IMR-90 (cell line): ENCODE measurements around the gene DNASE2. TPM values are rescaled to one million over a fixed set of nuclear protein-coding genes. Genes with fewer than 3 reads are reported as not detected.

Source experiments
- ATAC-seq: fragments of 200-7000 bp; cut with Tn5 transposase; 2 replicates; pipeline ENCODE4 v1.9.1; 2020; ENCODE audit warnings: low read depth, mild to moderate bottlenecking, moderate library complexity
- BruUV-seq: library from RNA; stranded (reverse); fragments of 400-500 nt; replicated peaks from 2 replicates; lab custom pipeline; 2021; lab: Mats Ljungman, UMichigan
- CTCF ChIA-PET: fragments of 300-600 bp; formaldehyde crosslinking; extraction: SDS; loops from one replicate; lab custom pipeline; 2021; ENCODE audit warnings: antibody characterized with exemption; lab: Yijun Ruan, JAX
- POLR2A ChIA-PET: fragments of 300-600 bp; sonication (Branson Sonifier 250); formaldehyde crosslinking; loops from one replicate; lab custom pipeline; 2022; ENCODE audit warnings: antibody characterized with exemption; ENCODE audit not compliant: unreplicated experiment; lab: Charles Lee
- DNase-seq: peaks from one replicate; pipeline ENCODE4 v3.0.0; 2013
- H2AFZ ChIP-seq: replicated peaks from 2 replicates; pipeline ENCODE3; 2013; ENCODE audit warnings: low read length, mild to moderate bottlenecking; ENCODE audit not compliant: poor library complexity
- H2AK5ac ChIP-seq: 2 replicates; pipeline ENCODE4 v1.6.1; 2013; ENCODE audit warnings: low read depth, low read length, inconsistent platforms
- H2AK9ac ChIP-seq: replicated peaks from 2 replicates; pipeline ENCODE3; 2013; ENCODE audit warnings: mild to moderate bottlenecking, low read depth, low read length, moderate library complexity; ENCODE audit not compliant: poor library complexity
- H2BK120ac ChIP-seq: 2 replicates; pipeline ENCODE4 v1.6.1; 2013; ENCODE audit warnings: low read depth, low read length, inconsistent platforms
- H2BK15ac ChIP-seq: 3 replicates; pipeline ENCODE4 v1.6.1; 2013; ENCODE audit warnings: low read depth, low read length, inconsistent platforms
- H2BK20ac ChIP-seq: 2 replicates; pipeline ENCODE4 v1.6.1; 2013; ENCODE audit warnings: low read depth, mild to moderate bottlenecking, inconsistent platforms, low read length, moderate library complexity
- H2BK5ac ChIP-seq: 2 replicates; pipeline ENCODE4 v1.6.1; 2013; ENCODE audit warnings: mild to moderate bottlenecking, low read depth, low read length, inconsistent platforms; ENCODE audit not compliant: poor library complexity, severe bottlenecking
- H3K14ac ChIP-seq: replicated peaks from 2 replicates; pipeline ENCODE4 v1.6.1; 2013; ENCODE audit warnings: low read depth, low read length, inconsistent platforms
- H3K18ac ChIP-seq: 2 replicates; pipeline ENCODE4 v1.6.1; 2013; ENCODE audit warnings: low read depth, low read length, control low read depth
- H3K23ac ChIP-seq: 2 replicates; pipeline ENCODE4 v1.6.1; 2013; ENCODE audit warnings: low read depth, low read length, inconsistent platforms
- H3K27ac ChIP-seq: 2 replicates; pipeline ENCODE4 v1.5.1; 2013; ENCODE audit warnings: mild to moderate bottlenecking, control low read depth, low read length; ENCODE audit not compliant: insufficient read depth
- H3K27me3 ChIP-seq: 2 replicates; pipeline ENCODE4 v1.6.1; 2013; ENCODE audit warnings: low read length; ENCODE audit not compliant: control insufficient read depth, insufficient read depth
- H3K36me3 ChIP-seq: 2 replicates; pipeline ENCODE4 v1.6.1; 2013; ENCODE audit warnings: low read length, mixed read lengths; ENCODE audit not compliant: control insufficient read depth, insufficient read depth
- H3K4ac ChIP-seq: 2 replicates; pipeline ENCODE4 v1.6.1; 2013; ENCODE audit warnings: low read depth, low read length, inconsistent platforms
- H3K4me1 ChIP-seq: 2 replicates; pipeline ENCODE4 v1.6.1; 2013; ENCODE audit warnings: low read length, mixed read lengths; ENCODE audit not compliant: control insufficient read depth, insufficient read depth
- H3K4me2 ChIP-seq: 2 replicates; pipeline ENCODE4 v1.6.1; 2013; ENCODE audit warnings: low read depth, mild to moderate bottlenecking, control low read depth, low read length, moderate library complexity
- H3K4me3 ChIP-seq: 2 replicates; pipeline ENCODE4 v1.5.1; 2013; ENCODE audit warnings: low read depth, mild to moderate bottlenecking, control low read depth, low read length, moderate library complexity; ENCODE audit not compliant: insufficient read depth
- H3K56ac ChIP-seq: 2 replicates; pipeline ENCODE4 v1.6.1; 2013; ENCODE audit warnings: low read length, inconsistent platforms; ENCODE audit not compliant: insufficient read depth; ENCODE audit errors: extremely low read depth
- H3K79me1 ChIP-seq, 2 experiments: 2 replicates each; pipeline ENCODE4 v1.6.1; 2013; ENCODE audit warnings: low read length in 2 of 2, inconsistent platforms in 1 of 2, low read depth in 1 of 2
- H3K9ac ChIP-seq: 2 replicates; pipeline ENCODE4 v1.6.1; 2013; ENCODE audit warnings: low read depth, low read length, control low read depth
- H3K9me1 ChIP-seq: 2 replicates; pipeline ENCODE4 v1.6.1; 2013; ENCODE audit warnings: low read length, inconsistent platforms; ENCODE audit not compliant: insufficient read depth
- H3K9me3 ChIP-seq: 2 replicates; pipeline ENCODE4 v1.6.1; 2013; ENCODE audit warnings: low read length; ENCODE audit not compliant: control insufficient read depth, insufficient read depth
- H4K20me1 ChIP-seq: 2 replicates; pipeline ENCODE4 v1.6.1; 2013; ENCODE audit warnings: low read length, inconsistent platforms; ENCODE audit not compliant: insufficient read depth
- H4K5ac ChIP-seq: 2 replicates; pipeline ENCODE4 v1.6.1; 2013; ENCODE audit warnings: mild to moderate bottlenecking, low read depth, low read length, control low read depth
- H4K8ac ChIP-seq, 2 experiments: 2 replicates each; pipeline ENCODE4 v1.6.1; 2013; ENCODE audit warnings: low read depth in 2 of 2, low read length in 2 of 2, control low read depth in 1 of 2, inconsistent platforms in 1 of 2
- H4K91ac ChIP-seq: 2 replicates; pipeline ENCODE4 v1.6.1; 2013; ENCODE audit warnings: low read depth, low read length, inconsistent platforms; ENCODE audit not compliant: insufficient read depth
- MAFK ChIP-seq: IDR thresholded peaks from 2 replicates; pipeline ENCODE4 v1.6.1; 2012; ENCODE audit warnings: low read depth, low read length, improper control_type of control experiment
- NFE2L2 ChIP-seq: fragments of 150-350 bp; IDR thresholded peaks from 2 replicates; pipeline ENCODE4 v1.6.1; 2016; ENCODE audit warnings: low read depth, mild to moderate bottlenecking, low read length
- RFX5 ChIP-seq: IDR thresholded peaks from 2 replicates; pipeline ENCODE4 v1.8.0; 2012; ENCODE audit warnings: low read depth, mild to moderate bottlenecking, low read length, moderate library complexity
- WGBS, 2 experiments: methylation state at CpG; one replicate each; pipeline versions ENCODE4 v1.1.5 to v1.1.7; 2013; ENCODE audit warnings: missing lambda C conversion rate in 2 of 2; ENCODE audit not compliant: insufficient read length in 1 of 2; ENCODE audit errors: extremely low coverage in 2 of 2; 5-methylcytosine and 5-hydroxymethylcytosine counted together
- dilution Hi-C: fragments of 300-500 bp; cut with HindIII; formaldehyde crosslinking; loops from one replicate; pipeline ENCODE4 v1.14.3; 2018; ENCODE audit warnings: low sequenced_read_pairs; ENCODE audit not compliant: unreplicated experiment
- in situ Hi-C: fragments of 300-500 bp; cut with MboI; formaldehyde crosslinking; loops from 3 replicates; pipeline ENCODE4 v1.14.3; 2019; ENCODE audit warnings: low sequenced_read_pairs, inconsistent platforms, mixed read lengths
- intact Hi-C: fragments of 100-400 bp; cut with micrococcal nuclease; formaldehyde crosslinking; loops from 2 replicates; pipeline ENCODE4 v1.10.0; 2022
- polyA plus RNA-seq, 3 experiments: library from polyadenylated mRNA; depleted of rRNA; stranded (reverse); fragments of >200 nt; gene quantifications; 2 replicates each; pipeline ENCODE4 v1.2.3, GENCODE V29; 2012; ENCODE audit warnings: low replicate concordance in 1 of 3
- total RNA-seq: library from RNA; depleted of rRNA; stranded (reverse); fragments of >200 nt; gene quantifications from 2 replicates; pipeline ENCODE4 v1.2.3, GENCODE V29; 2012

Gene DNASE2
- total and polyA plus RNA-seq, 2 of the 4 experiments (the other 2 are of a cell fraction), result 9.5 to 31.1 TPM

- in situ Hi-C loops, result no loop called here
These were observed 12.3 kb upstream of the DNASE2 start for GRCh38 chr19:12893582-12893981.

More at GRCh38 chr19:12893582-12893981, 12.3 kb upstream of the DNASE2 start:
- H2AFZ ChIP-seq, result no peak overlapping the region
- H3K79me1 ChIP-seq, result peaks cover 10 to 12% of the 10 kb centered on the region in 2 experiments; a peak in 3 of 4 replicates
- H3K56ac ChIP-seq, result no peak overlapping the region
- ChIA-PET CTCF (no interaction called here), POLR2A (no interaction called here)
- H3K9ac ChIP-seq, result no peak overlapping the region
- H2BK15ac ChIP-seq, result no peak overlapping the region
- H2BK20ac ChIP-seq, result no peak overlapping the region
- no peak overlapping the region for H3K14ac ChIP-seq
- ATAC-seq (no peak), DNase-seq (no peak)
- H2AK5ac ChIP-seq, result no peak overlapping the region
- H3K23ac ChIP-seq, result no peak overlapping the region
- BruUV-seq, result no TSS peak
- H3K4me3 ChIP-seq, result no peak overlapping the region
- H3K27ac ChIP-seq, result no peak overlapping the region
- no peaks in the 10 kb centered on the region for H3K9me1 ChIP-seq
- no peaks in the 10 kb centered on the region for H3K27me3 ChIP-seq
- WGBS, 2 experiments, result 20% methylated on average over 1 of the region's 5 CpGs; no CpG with 5 or more reads in 1 of the 2 experiments
- no peak overlapping the region for H3K4me2 ChIP-seq
- H2AK9ac ChIP-seq, result no peak overlapping the region
- H4K5ac ChIP-seq, result no peak overlapping the region
- intact Hi-C loops, result no loop called here
- H3K18ac ChIP-seq, result no peak overlapping the region
- H4K20me1 ChIP-seq, result no peaks in the 10 kb centered on the region
- no peak overlapping the region for H2BK5ac ChIP-seq
- dilution Hi-C loops, result no loop called here
- no peak overlapping the region for H4K91ac ChIP-seq
- H3K9me3 ChIP-seq, result no peaks in the 10 kb centered on the region
- H3K4ac ChIP-seq, result no peak overlapping the region
- peaks cover 6% of the 10 kb centered on the region for H3K4me1 ChIP-seq
- H3K36me3 ChIP-seq, result peaks cover 22% of the 10 kb centered on the region
- H4K8ac ChIP-seq, result no peak overlapping the region
- no peak overlapping the region for H2BK120ac ChIP-seq
- TF ChIP-seq NFE2L2, result no peak
- TF ChIP-seq MAFK, result no peak
- no peak for TF ChIP-seq RFX5
